ENCODE measurements around the gene ATP6V1E1. TPM values are rescaled to one million over a fixed set of nuclear protein-coding genes. Genes with fewer than 3 reads are reported as not detected.
"Not testable (repeated sequence)": the region's sequence is repeated elsewhere in the genome, so short reads cannot be mapped to it uniquely, and the experiment has no call there.

Gene ATP6V1E1
- polyA plus RNA-seq, 1 experiment = 140 TPM

- no peak for TF ChIP-seq CTCF (IDR thresholded peaks at IDR 0.05; ENCODE audit: insufficient read depth, low read depth, low read length)
- ChIA-PET CTCF (interaction anchor here (0.7 to 1.6 kb wide), 3 partner anchors 12 to 259 kb away, joined by 3 to 5 read pairs (median 3); no protein-coding TSS in a partner anchor), POLR2A (interaction anchor here (0.6 kb wide), 1 partner anchor 18 kb away, joined by 5 read pairs; no protein-coding TSS in a partner anchor)
- H3K4me3 ChIP-seq (ENCODE audit: low read depth, low read length) = peak overlapping the region; percentile 45
- no peaks in the 10 kb centered on the region for H3K27me3 ChIP-seq (ENCODE audit: control insufficient read depth, insufficient read depth, low read length)
- peak; percentile 49 for DNase-seq (ENCODE audit: low read depth)
- peaks cover 1% of the 10 kb centered on the region; the same call in 1 of the 2 replicates for H3K36me3 ChIP-seq (ENCODE audit: control insufficient read depth, insufficient read depth, low read length)
Measured at GRCh38 chr22:17570851-17571631, 57.5 kb downstream of the ATP6V1E1 start.

DNA sequence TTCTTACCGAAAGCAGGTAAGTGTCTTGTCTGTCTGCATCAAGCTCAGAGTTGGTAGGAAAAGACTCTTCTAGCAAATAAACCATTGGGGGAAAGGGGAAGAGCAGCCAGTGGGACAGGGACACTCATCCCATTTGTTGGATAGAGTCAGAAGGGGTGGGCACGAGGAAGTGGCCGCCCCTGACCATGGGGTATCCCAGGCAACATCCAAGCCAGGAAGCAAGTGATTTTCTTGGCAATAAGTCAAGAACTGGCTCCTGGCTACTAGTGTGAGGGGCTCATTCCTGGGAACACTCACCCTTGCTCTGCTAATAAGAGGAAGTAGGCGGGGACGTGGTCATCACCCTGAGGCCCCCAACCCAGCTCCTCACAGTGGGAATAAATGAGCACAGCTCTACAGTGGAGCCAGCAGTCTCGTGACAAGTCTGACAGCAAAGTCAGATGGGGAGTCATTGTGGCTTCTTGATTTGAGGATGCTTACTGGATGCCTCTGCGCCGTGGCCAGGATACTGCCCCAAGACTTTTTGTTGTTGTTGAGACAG lies 58.5 kb downstream of the ATP6V1E1 start:
- DNase-seq (ENCODE audit: low read depth) = no peak
- ChIA-PET CTCF (interaction anchor here (0.9 to 1.6 kb wide), 2 partner anchors 11 kb away, joined by 3 to 5 read pairs; no protein-coding TSS in a partner anchor), POLR2A (interaction anchor here (0.6 kb wide), 1 partner anchor 17 kb away, joined by 5 read pairs; no protein-coding TSS in a partner anchor)
- TF ChIP-seq CTCF (IDR thresholded peaks at IDR 0.05; ENCODE audit: insufficient read depth, low read depth, low read length) = no peak
- no peak overlapping the region for H3K4me3 ChIP-seq (ENCODE audit: low read depth, low read length)
- peaks cover 1% of the 10 kb centered on the region; the same call in 1 of the 2 replicates for H3K36me3 ChIP-seq (ENCODE audit: control insufficient read depth, insufficient read depth, low read length)
- H3K27me3 ChIP-seq (ENCODE audit: control insufficient read depth, insufficient read depth, low read length) = no peaks in the 10 kb centered on the region

DNA sequence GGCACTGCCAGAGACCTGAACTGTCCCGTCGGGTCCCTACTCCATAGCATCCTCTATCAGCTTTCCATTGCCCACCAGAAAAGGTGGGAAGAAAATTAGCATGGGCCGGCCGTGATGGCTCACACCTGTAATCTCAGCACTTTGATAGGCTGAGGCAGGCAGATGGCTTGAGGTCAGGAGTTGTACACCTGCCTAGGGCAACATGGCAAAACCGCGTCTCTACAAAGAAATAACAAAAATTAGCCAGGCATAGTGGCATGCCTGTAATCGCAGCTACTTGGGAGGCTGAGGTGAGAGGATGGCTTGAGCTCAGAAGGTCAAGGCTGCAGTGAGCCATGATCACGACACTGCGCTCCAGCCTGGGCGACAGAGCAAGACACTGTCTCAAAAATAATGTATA lies 61.8 kb downstream of the ATP6V1E1 start:
- CTCF ChIA-PET = interaction anchor here (2.1 kb wide), 1 partner anchor 509 kb away, joined by 4 read pairs; no protein-coding TSS in a partner anchor
- DNase-seq (ENCODE audit: low read depth) = no peak
- TF ChIP-seq CTCF (IDR thresholded peaks at IDR 0.05; ENCODE audit: insufficient read depth, low read depth, low read length) = no peak
- Histone ChIP-seq H3K36me3 (ENCODE audit: control insufficient read depth, insufficient read depth, low read length) (no peaks in the 10 kb centered on the region), H3K4me3 (ENCODE audit: low read depth, low read length) (no peak overlapping the region), H3K27me3 (ENCODE audit: control insufficient read depth, insufficient read depth, low read length) (no peaks in the 10 kb centered on the region)
- POLR2A ChIA-PET = no interaction called here

DNA sequence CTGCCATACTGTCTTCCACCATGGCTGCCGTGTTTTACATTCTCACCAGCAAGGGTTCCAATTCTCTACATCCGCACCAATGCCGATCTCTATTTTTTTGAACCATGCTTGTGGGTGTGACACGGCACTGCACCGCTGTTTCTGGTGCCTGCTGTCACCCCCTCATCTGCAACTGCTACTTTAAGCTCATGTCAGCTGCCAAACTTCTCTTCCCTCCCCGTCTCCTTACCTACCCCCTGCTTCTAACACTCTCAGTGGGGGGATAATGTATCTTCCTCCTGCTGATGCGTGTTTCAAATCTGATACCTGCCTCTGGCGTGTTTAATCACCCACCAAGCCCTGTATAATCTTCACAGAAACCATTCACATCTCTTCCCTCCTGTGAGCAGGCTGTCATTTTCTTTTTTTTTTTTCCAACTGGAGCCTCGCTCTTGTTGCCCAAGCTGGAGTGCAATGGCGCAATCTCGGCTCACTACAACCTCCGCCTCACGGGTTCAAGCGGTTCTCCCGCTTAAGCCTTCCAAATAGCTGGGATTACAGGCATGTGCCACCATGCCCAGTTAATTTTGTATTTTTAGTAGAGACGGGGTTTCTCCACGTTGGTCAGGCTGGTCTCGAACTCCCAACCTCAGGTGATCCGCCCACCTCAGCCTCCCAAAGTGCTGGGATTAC lies 62.4 kb downstream of the ATP6V1E1 start:
- DNase-seq (ENCODE audit: low read depth); POLR2A ChIA-PET; H3K4me3 ChIP-seq (ENCODE audit: low read depth, low read length); H3K27me3 ChIP-seq (ENCODE audit: control insufficient read depth, insufficient read depth, low read length); H3K36me3 ChIP-seq (ENCODE audit: control insufficient read depth, insufficient read depth, low read length): not testable (repeated sequence)
- CTCF ChIA-PET = interaction anchor here (1.6 to 2.1 kb wide), 2 partner anchors 219 to 510 kb away, joined by 4 read pairs; no protein-coding TSS in a partner anchor

DNA sequence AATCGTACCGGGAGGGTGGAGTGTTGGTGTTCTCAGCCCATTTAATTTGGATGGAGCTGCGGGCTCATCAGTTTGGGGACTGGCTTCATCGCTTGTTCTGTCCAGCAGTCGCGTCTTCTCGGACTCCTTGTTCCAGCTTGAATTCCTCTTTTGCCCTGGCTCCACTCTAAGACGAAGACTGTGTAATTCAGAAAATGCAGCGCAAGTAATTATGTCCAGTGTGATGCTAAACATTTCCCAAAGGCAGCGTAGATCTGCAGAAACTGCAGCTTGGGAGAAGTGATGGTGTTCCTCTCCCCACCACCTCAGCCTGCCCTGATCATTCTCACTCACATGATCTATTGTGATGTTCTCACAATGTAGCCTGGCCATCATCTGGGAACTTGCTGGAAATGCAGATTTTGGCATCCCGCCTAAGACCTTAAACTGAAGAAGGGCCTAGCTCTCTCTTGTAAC lies 64.6 kb downstream of the ATP6V1E1 start:
- DNase-seq (ENCODE audit: low read depth) = no peak
- POLR2A ChIA-PET = interaction anchor here (0.6 kb wide), 1 partner anchor 11 kb away, joined by 6 read pairs; no protein-coding TSS in a partner anchor

More for the DNA sequence above, 64.6 kb downstream of the ATP6V1E1 start:
- no peak for TF ChIP-seq CTCF (IDR thresholded peaks at IDR 0.05; ENCODE audit: insufficient read depth, low read depth, low read length)
- Histone ChIP-seq H3K4me3 (ENCODE audit: low read depth, low read length) (no peak overlapping the region), H3K27me3 (ENCODE audit: control insufficient read depth, insufficient read depth, low read length) (no peaks in the 10 kb centered on the region), H3K36me3 (ENCODE audit: control insufficient read depth, insufficient read depth, low read length) (no peaks in the 10 kb centered on the region)
- CTCF ChIA-PET = interaction anchor here (1.3 kb wide), 1 partner anchor 9 kb away, joined by 5 read pairs; no protein-coding TSS in a partner anchor
